Adrenal gland (tissue), 12 donors: ENCODE measurements around the gene DCLRE1A. TPM values are rescaled to one million over a fixed set of nuclear protein-coding genes. Genes with fewer than 3 reads are reported as not detected.

Experiments used
- DNase-seq, 7 donors: peaks; one replicate each; pipeline ENCODE4 v3.0.0-alpha.2; 2019 to 2020
- H3K27ac ChIP-seq, 5 donors: fragments of 200-600 bp; sonication (generic) in 4 of 5; 1 replicate in 3 of 5; 2 replicates in 2 of 5; pipeline versions ENCODE4 v1.5.1 to v1.8.0; 2016 to 2020; ENCODE audit warnings: mild to moderate bottlenecking in 1 of 5
- H3K27me3 ChIP-seq: fragments of 200-600 bp; 2 replicates; pipeline ENCODE4 v1.8.0; 2021
- H3K36me3 ChIP-seq, 2 donors: fragments of 200-600 bp; replicated peaks in 1 of 2; 1 replicate in 1 of 2; 2 replicates in 1 of 2; pipeline versions ENCODE4 v1.5.1 to v1.8.0; 2018 to 2022
- H3K4me1 ChIP-seq, 2 donors: fragments of 200-600 bp; replicated peaks in 1 of 2; 1 replicate in 1 of 2; 2 replicates in 1 of 2; pipeline versions ENCODE4 v1.5.1 to v1.8.0; 2018 to 2021
- H3K4me3 ChIP-seq, 4 donors: fragments of 200-600 bp; sonication (generic) in 3 of 4; one replicate each; pipeline ENCODE4 v1.5.1; 2016 to 2018
- H3K9me3 ChIP-seq, 3 donors: fragments of 200-600 bp; sonication (generic) in 1 of 3; replicated peaks in 1 of 3; 1 replicate in 2 of 3; 2 replicates in 1 of 3; pipeline versions ENCODE4 v1.5.1 to v1.8.0; 2016 to 2021
- CTCF ChIP-seq, 6 experiments: fragments of 450-650 bp in 4 of 6; fragments of 200-600 bp in 2 of 6; sonication (generic) in 1 of 6; IDR thresholded peaks; 1 replicate in 5 of 6; 2 replicates in 1 of 6; pipeline versions ENCODE4 v1.5.1 to v1.8.0; 2016 to 2021; ENCODE audit warnings: antibody characterized with exemption in 6 of 6, mild to moderate bottlenecking in 2 of 6, moderate library complexity in 1 of 6
- POLR2A ChIP-seq, 2 donors: fragments of 450-650 bp; IDR thresholded peaks; one replicate each; pipeline ENCODE4 v1.6.1; 2017; ENCODE audit warnings: antibody characterized with exemption in 2 of 2, mild to moderate bottlenecking in 2 of 2, moderate library complexity in 1 of 2
- WGBS, 4 donors: extraction: QIAGEN DNeasy Blood & Tissue Kit in 2 of 4; methylation state at CpG; one replicate each; pipeline versions ENCODE4 v1.1.5 to v1.1.7; 2013 to 2017; 5-methylcytosine and 5-hydroxymethylcytosine counted together
- intact Hi-C, 2 donors: fragments of 100-400 bp; cut with DNase I; formaldehyde crosslinking; loops; one replicate each; pipeline versions ENCODE4 v1.14.1 to v1.15.0; 2022 to 2023
- polyA plus RNA-seq, 3 donors: library from polyadenylated mRNA; stranded (reverse); fragments of 200-250 nt in 2 of 3; fragments of 350-450 nt in 1 of 3; fragmentation: Illumina TruSeq in 1 of 3; extraction: RNeasy Lipid Tissue Mini Kit (QIAGEN cat#74804) in 1 of 3; gene quantifications; one replicate each; pipeline ENCODE4 v1.2.3, GENCODE V29; 2013 to 2014
- total RNA-seq, 9 donors: library from RNA; depleted of rRNA in 4 of 9; stranded (reverse); fragments of >200 nt in 4 of 9; fragments of 120-200 nt in 1 of 9; fragmentation: NEBNext Ultra II Directional in 1 of 9; extraction: Animal tissue kit (Norgen Biotek cat#: 25700) in 1 of 9; gene quantifications; one replicate each; pipeline versions ENCODE4 v1.1.0 to v1.2.4, GENCODE V29; 2013 to 2023
- donor health status: healthy with polysubstance abuse.
- donor health status: Bipolar disorder and iron deficiency.
- donor health status: DM: yes; HTN: yes; CAD: no.
- donor health status: DM: no; HTN: no; CAD: no.
- donor health status: DM: no; HTN: no; CAD: no.
- donor health status: DM: yes; HTN: yes; CAD: no.

Gene DCLRE1A
- total and polyA plus RNA-seq, 12 donors: 3.5 to 13.2 (median 6.1) TPM

DNA sequence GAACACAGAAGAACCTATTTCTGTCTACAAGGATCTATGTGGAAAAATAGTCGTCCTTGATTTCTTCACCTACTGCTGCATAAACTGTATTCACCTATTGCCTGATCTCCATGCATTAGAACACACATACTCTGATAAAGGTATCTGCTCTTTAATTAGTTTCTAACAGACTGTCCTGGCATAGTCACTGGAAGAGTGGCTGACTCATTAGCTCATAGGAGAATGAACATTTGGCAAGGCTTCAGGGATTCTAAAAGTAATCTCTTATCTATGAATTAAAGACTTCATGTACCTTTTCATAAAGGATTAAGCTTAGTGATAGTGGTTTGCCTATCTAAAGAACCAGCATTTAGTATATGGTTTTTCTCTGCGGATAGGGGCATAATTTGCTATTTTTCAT, 4.7 kb upstream of the DCLRE1A start:
- DNase-seq: peak in 2 of 7 donors; percentile 26 to 33
- H3K36me3 ChIP-seq: peaks cover 0 to 12% of the 10 kb centered on the region in 2 donors
- H3K4me3 ChIP-seq: no peak overlapping the region
- no peaks in the 10 kb centered on the region for H3K27me3 ChIP-seq
- H3K27ac ChIP-seq: peak overlapping the region in 1 of 5 donors; percentile 29
- no peak for TF ChIP-seq CTCF (IDR thresholded peaks at IDR 0.05)
- no peak for TF ChIP-seq POLR2A (IDR thresholded peaks at IDR 0.05)
- intact Hi-C loops: no loop called here
- H3K4me1 ChIP-seq: peaks cover 17 to 47% of the 10 kb centered on the region in 2 donors
- H3K9me3 ChIP-seq: peaks cover 0 to 3% (median 0%) of the 10 kb centered on the region in 3 donors
- 53 to 70% (median 61%) methylated on average over 2 of the region's 2 CpGs for WGBS, 4 donors

- Histone ChIP-seq H3K27me3 (no peaks in the 10 kb centered on the region), H3K27ac (no peak overlapping the region), H3K4me1 (peaks cover 17 to 55% of the 10 kb centered on the region in 2 donors), H3K4me3 (peak overlapping the region in 1 of 4 donors; percentile 13), H3K36me3 (peaks cover 0 to 12% of the 10 kb centered on the region in 2 donors), H3K9me3 (peaks cover 0 to under 1% (median 0%) of the 10 kb centered on the region in 3 donors)
- DNase-seq: no peak
- intact Hi-C loops: no loop called here
- no peak for TF ChIP-seq CTCF (IDR thresholded peaks at IDR 0.05)
- TF ChIP-seq POLR2A (IDR thresholded peaks at IDR 0.05): no peak
These were observed 3.3 kb upstream of the DCLRE1A start for GRCh38 chr10:113857210-113857609.

GRCh38 chr10:113856563-113856962, 2.7 kb upstream of the DCLRE1A start:
- Histone ChIP-seq H3K4me1 (peaks cover 17 to 55% of the 10 kb centered on the region in 2 donors), H3K36me3 (peaks cover 0 to 12% of the 10 kb centered on the region in 2 donors), H3K27me3 (no peaks in the 10 kb centered on the region), H3K27ac (no peak overlapping the region), H3K4me3 (peak overlapping the region in 1 of 4 donors; percentile 92), H3K9me3 (no peaks in the 10 kb centered on the region)
- TF ChIP-seq CTCF (IDR thresholded peaks at IDR 0.05) (no peak), POLR2A (IDR thresholded peaks at IDR 0.05) (no peak)
- DNase-seq: no peak
- WGBS, 4 donors: 55 to 67% (median 59%) methylated on average over 1 of the region's 1 CpG
- intact Hi-C loops: no loop called here

GRCh38 chr10:113854761-113855588, 1.1 kb upstream of the DCLRE1A start:
- 1 to 2% (median 2%) methylated on average over 21 to 62 of the region's 62 CpGs for WGBS, 4 donors
- peak overlapping the region; percentile 84 to 94 (median 89) for H3K27ac ChIP-seq
- intact Hi-C loops: no loop called here
- H3K36me3 ChIP-seq: peaks cover 0 to 8% of the 10 kb centered on the region in 2 donors
- peak overlapping the region; percentile 73 to 92 (median 76) for H3K4me3 ChIP-seq
- peaks cover 17 to 53% of the 10 kb centered on the region in 2 donors for H3K4me1 ChIP-seq
- H3K27me3 ChIP-seq: no peaks in the 10 kb centered on the region
- H3K9me3 ChIP-seq: no peaks in the 10 kb centered on the region
- peak; percentile 60 to 83 (median 70) for DNase-seq
- TF ChIP-seq CTCF (IDR thresholded peaks at IDR 0.05) (peak in 5 of 6 experiments; percentile 4 to 37 (median 27)), POLR2A (IDR thresholded peaks at IDR 0.05) (peak; percentile 25 to 47)
